Subcutaneous abdominal adipose tissue (tissue), 5 donors: ENCODE results near the gene FAM219A.

Experiments used
- H3K27ac ChIP-seq: one replicate; pipeline ENCODE4 v1.7.0; 2013; ENCODE audit warnings: low read depth, mild to moderate bottlenecking, inconsistent platforms, low read length, moderate library complexity
- H3K27me3 ChIP-seq, 5 donors: one replicate each; pipeline ENCODE4 v1.7.0; 2013; ENCODE audit warnings: low read length in 5 of 5, inconsistent platforms in 1 of 5; ENCODE audit not compliant: control insufficient read depth in 5 of 5, insufficient read depth in 4 of 5
- H3K36me3 ChIP-seq, 5 donors: one replicate each; pipeline ENCODE4 v1.7.0; 2013; ENCODE audit warnings: low read length in 5 of 5; ENCODE audit not compliant: control insufficient read depth in 5 of 5, insufficient read depth in 5 of 5
- H3K4me1 ChIP-seq, 5 donors: one replicate each; pipeline ENCODE4 v1.7.0; 2013; ENCODE audit warnings: low read length in 5 of 5, mild to moderate bottlenecking in 3 of 5, moderate library complexity in 1 of 5; ENCODE audit not compliant: control insufficient read depth in 5 of 5, insufficient read depth in 5 of 5
- H3K4me3 ChIP-seq, 5 donors: one replicate each; pipeline ENCODE4 v1.7.0; 2013; ENCODE audit warnings: low read length in 5 of 5, low read depth in 1 of 5
- H3K9ac ChIP-seq, 5 donors: one replicate each; pipeline ENCODE4 v1.7.0; 2013; ENCODE audit warnings: low read length in 5 of 5, mild to moderate bottlenecking in 4 of 5, moderate library complexity in 3 of 5
- H3K9me3 ChIP-seq, 5 donors: one replicate each; pipeline ENCODE4 v1.7.0; 2013; ENCODE audit warnings: low read length in 5 of 5; ENCODE audit not compliant: control insufficient read depth in 5 of 5
- donor health status: healthy.
- donor health status: healthy.
- donor health status: healthy.
- donor health status: healthy.
- donor health status: healthy.

Gene FAM219A, protein sequence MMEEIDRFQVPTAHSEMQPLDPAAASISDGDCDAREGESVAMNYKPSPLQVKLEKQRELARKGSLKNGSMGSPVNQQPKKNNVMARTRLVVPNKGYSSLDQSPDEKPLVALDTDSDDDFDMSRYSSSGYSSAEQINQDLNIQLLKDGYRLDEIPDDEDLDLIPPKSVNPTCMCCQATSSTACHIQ

DNA sequence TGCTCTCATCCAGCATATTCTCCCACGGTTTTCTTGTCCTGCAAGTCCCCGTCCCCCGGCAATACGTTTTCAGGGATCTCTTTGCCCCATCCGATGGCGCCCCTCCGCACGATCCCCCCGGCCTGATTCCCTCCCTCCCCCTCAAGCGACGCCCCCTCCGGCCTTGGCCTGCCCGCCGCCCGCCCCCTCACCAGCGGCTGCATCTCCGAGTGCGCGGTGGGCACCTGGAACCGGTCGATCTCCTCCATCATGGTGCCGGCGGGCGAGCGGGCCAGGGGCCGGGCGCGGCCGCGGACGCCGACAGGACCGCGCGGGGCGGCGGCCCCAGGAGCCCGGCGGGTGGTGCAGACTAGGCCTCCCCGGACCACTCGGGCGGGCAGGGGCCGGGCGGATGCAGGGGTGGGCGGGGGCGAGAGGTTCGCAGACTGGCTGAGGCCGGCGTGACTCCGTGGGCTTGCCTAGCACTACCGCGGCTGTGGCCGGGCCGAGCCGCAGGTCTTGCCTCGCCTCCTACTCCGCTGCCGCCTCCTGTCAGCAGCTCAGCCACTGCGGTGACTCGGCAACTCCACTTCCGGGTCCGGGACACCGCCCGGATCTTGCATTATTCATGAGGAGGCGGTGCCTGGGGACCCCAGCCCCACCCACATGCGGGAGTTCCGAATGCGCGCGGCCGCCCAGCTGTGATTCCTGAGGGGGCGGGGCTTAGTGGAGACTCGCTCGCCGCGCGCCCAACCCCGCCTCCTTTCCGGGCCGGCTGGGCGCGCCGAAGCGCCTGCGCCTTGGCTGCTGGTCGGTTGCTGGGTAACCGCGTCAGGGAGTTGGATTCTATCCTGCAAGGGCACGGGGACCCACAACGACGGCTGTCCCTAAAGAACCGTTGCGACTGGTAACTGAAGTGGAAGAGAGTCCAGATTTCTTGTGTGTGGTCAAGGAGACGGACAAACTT lies at the start of gene FAM219A, which contains the start of gene DNAI1:
Gene FAM219A (minus strand): TSS at position 558 of the 946 bp plus-strand sequence. CDS start 307 bp downstream, at position 251.
Gene DNAI1 (plus strand): TSS at position 793 of the 946 bp plus-strand sequence. CDS start 201 bp downstream, outside the sequence.
- Histone ChIP-seq H3K27me3 (no peaks in the 10 kb centered on the region), H3K9ac (peak within 1 kb of the TSS in 4 of 5 donors; percentile 75 to 91 (median 82)), H3K4me1 (peaks cover 14 to 49% (median 46%) of the 10 kb centered on the region in 5 donors), H3K36me3 (no peaks in the 10 kb centered on the region), H3K9me3 (no peaks in the 10 kb centered on the region), H3K27ac (peak within 1 kb of the TSS; percentile 55), H3K4me3 (peak within 1 kb of the TSS; percentile 73 to 94 (median 87))

GRCh38 chr9:34507966-34508365 lies 49.6 kb upstream of the FAM219A start:
- Histone ChIP-seq H3K27me3 (no peaks in the 10 kb centered on the region), H3K27ac (no peak overlapping the region), H3K9me3 (no peaks in the 10 kb centered on the region), H3K9ac (no peak overlapping the region), H3K4me3 (no peak overlapping the region), H3K36me3 (no peaks in the 10 kb centered on the region), H3K4me1 (peaks cover 0 to 21% (median 2%) of the 10 kb centered on the region in 5 donors)

- peaks cover 0 to 17% (median 0%) of the 10 kb centered on the region in 5 donors for H3K4me1 ChIP-seq
- H3K4me3 ChIP-seq, result no peak overlapping the region
- no peaks in the 10 kb centered on the region for H3K27me3 ChIP-seq
- no peaks in the 10 kb centered on the region for H3K9me3 ChIP-seq
- no peak overlapping the region for H3K9ac ChIP-seq
- H3K36me3 ChIP-seq, result no peaks in the 10 kb centered on the region
- H3K27ac ChIP-seq, result no peak overlapping the region
These were observed 49.2 kb upstream of the FAM219A start for GRCh38 chr9:34507556-34507955.

DNA sequence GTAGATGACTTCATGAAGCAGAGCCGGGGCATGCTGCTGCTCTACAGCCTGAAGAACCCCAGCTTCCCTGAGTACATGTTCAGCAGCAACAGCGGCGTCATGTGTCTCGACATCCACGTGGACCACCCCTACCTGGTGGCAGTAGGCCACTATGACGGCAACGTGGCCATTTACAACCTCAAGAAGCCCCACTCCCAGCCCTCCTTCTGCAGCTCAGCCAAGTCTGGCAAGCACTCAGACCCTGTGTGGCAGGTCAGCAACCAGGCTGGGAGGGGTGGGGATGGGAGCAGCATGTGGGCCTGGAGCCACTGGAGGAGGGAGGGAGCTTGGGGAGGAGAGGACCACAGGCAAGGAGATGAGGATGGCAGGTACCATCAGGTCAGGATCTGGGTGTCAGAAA lies 48.3 kb upstream of the FAM219A start:
- no peak overlapping the region for H3K27ac ChIP-seq
- no peak overlapping the region for H3K4me3 ChIP-seq
- no peaks in the 10 kb centered on the region for H3K36me3 ChIP-seq
- H3K4me1 ChIP-seq, result peaks cover 0 to 22% (median 5%) of the 10 kb centered on the region in 5 donors
- H3K27me3 ChIP-seq, result no peaks in the 10 kb centered on the region
- no peak overlapping the region for H3K9ac ChIP-seq
- no peaks in the 10 kb centered on the region for H3K9me3 ChIP-seq

- Histone ChIP-seq H3K27me3 (no peaks in the 10 kb centered on the region), H3K9me3 (no peaks in the 10 kb centered on the region), H3K4me3 (no peak overlapping the region), H3K36me3 (no peaks in the 10 kb centered on the region), H3K4me1 (peaks cover 0 to 16% (median 5%) of the 10 kb centered on the region in 5 donors), H3K27ac (no peak overlapping the region), H3K9ac (no peak overlapping the region)
These were observed 47.2 kb upstream of the FAM219A start for GRCh38 chr9:34505370-34506120.

DNA sequence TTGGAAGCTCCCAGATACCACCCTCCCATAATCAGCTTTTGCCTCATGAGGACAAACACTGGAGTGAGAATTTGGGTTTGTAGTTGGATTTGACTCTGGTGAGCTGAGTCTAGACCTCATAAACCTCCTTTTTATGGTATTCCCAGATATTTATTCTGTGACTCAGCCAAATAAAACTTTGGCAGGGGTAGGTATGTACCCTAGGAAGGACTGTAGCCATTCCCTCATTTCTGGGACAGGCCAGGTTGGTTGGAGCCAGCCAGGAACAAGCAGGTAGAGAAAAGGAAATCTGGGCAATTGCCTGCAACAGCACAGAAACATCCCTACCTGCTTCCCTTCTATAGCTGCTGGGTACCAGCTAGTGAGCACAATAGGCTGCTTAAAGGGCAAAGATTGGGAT lies 45.0 kb upstream of the FAM219A start:
- Histone ChIP-seq H3K27ac (no peak overlapping the region), H3K27me3 (no peaks in the 10 kb centered on the region), H3K4me3 (no peak overlapping the region), H3K4me1 (peaks cover 0 to 9% (median 5%) of the 10 kb centered on the region in 5 donors), H3K9me3 (no peaks in the 10 kb centered on the region), H3K9ac (no peak overlapping the region), H3K36me3 (no peaks in the 10 kb centered on the region)

DNA sequence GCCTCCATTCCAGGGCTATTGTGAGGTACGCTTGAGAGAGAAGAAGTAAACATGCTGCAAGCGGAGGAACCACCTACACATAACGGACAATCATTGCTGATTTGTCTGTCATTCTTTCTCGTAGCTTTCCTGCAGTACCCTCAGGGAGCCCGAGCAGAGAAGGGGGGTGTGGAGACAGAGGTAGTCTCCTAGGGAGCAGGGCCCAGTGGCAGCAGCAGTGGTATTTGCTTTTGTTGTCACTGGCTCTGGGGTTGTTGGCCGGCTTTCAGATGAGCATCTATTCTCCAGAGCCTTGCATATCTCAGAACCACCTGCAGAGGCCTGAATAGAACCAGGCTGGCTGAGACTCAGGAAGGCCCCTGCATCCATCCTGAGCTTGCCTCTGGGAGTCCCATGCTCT lies 44.5 kb upstream of the FAM219A start:
- Histone ChIP-seq H3K27me3 (no peaks in the 10 kb centered on the region), H3K36me3 (no peaks in the 10 kb centered on the region), H3K9me3 (no peaks in the 10 kb centered on the region), H3K4me1 (peaks cover 0 to 9% (median 5%) of the 10 kb centered on the region in 5 donors), H3K27ac (no peak overlapping the region), H3K4me3 (no peak overlapping the region), H3K9ac (no peak overlapping the region)

GRCh38 chr9:34502471-34502870 lies 44.1 kb upstream of the FAM219A start:
- no peak overlapping the region for H3K27ac ChIP-seq
- no peaks in the 10 kb centered on the region for H3K36me3 ChIP-seq
- H3K27me3 ChIP-seq, result no peaks in the 10 kb centered on the region
- H3K4me1 ChIP-seq, result peaks cover 0 to 9% (median 5%) of the 10 kb centered on the region in 5 donors
- H3K4me3 ChIP-seq, result no peak overlapping the region
- no peaks in the 10 kb centered on the region for H3K9me3 ChIP-seq
- H3K9ac ChIP-seq, result no peak overlapping the region

GRCh38 chr9:34501889-34502425 lies 43.6 kb upstream of the FAM219A start:
- H3K27ac ChIP-seq, result no peak overlapping the region
- peaks cover 0 to 9% (median 5%) of the 10 kb centered on the region in 5 donors for H3K4me1 ChIP-seq
- H3K4me3 ChIP-seq, result no peak overlapping the region
- no peak overlapping the region for H3K9ac ChIP-seq
- no peaks in the 10 kb centered on the region for H3K27me3 ChIP-seq
- no peaks in the 10 kb centered on the region for H3K36me3 ChIP-seq
- H3K9me3 ChIP-seq, result no peaks in the 10 kb centered on the region
